ENCODE measurements around the gene FBXL16. TPM values are rescaled to one million over a fixed set of nuclear protein-coding genes. Genes with fewer than 3 reads are reported as not detected.
A peak's percentile ranks its signal among the peaks of the same experiment; 100 is the strongest.

Gene FBXL16
- polyA plus RNA-seq, 4 donors: 0.79 to 1.8 (median 1.2) TPM

DNA sequence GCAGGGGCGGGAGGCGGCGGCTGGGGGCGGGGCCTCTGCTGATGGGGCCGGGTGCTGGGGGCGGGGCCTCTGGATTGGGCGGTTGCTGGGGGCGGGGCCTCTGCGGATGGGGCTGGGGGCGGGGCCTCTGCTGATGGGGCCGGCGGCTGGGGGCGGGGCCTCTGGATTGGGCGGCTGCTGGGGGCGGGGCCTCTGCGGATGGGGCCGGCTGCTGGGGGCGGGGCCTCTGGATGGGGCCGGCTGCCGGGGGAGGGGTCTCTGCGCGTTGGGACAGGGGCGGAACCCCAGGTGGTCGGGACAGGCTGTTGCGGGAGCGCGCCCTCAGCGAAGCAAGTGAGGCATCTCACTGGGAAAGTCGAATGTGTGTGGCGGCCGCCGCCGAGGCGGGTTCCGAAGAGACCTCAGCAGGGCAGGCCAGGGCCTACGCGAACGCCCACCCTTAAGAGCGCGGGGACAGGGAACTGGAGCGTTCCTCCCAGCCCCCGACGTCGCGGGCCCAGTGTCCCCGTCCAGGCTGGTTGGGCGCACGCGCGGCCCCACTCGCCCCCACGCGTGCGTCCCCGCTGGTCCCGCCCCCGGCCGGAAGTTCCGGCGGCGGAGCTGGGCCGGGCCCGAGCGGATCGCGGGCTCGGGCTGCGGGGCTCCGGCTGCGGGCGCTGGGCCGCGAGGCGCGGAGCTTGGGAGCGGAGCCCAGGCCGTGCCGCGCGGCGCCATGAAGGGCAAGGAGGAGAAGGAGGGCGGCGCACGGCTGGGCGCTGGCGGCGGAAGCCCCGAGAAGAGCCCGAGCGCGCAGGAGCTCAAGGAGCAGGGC lies 25.6 kb downstream of the FBXL16 start, which contains the start of gene STUB1:
TSS of gene STUB1 (plus strand) at position 597 of the 811 bp plus-strand sequence. CDS start at position 713, 116 bp downstream.
- peak in 3 of 4 donors; percentile 57 to 68 (median 65) for DNase-seq (ENCODE audit: low read depth in 4 of 4, low spot score in 3 of 4)

DNA sequence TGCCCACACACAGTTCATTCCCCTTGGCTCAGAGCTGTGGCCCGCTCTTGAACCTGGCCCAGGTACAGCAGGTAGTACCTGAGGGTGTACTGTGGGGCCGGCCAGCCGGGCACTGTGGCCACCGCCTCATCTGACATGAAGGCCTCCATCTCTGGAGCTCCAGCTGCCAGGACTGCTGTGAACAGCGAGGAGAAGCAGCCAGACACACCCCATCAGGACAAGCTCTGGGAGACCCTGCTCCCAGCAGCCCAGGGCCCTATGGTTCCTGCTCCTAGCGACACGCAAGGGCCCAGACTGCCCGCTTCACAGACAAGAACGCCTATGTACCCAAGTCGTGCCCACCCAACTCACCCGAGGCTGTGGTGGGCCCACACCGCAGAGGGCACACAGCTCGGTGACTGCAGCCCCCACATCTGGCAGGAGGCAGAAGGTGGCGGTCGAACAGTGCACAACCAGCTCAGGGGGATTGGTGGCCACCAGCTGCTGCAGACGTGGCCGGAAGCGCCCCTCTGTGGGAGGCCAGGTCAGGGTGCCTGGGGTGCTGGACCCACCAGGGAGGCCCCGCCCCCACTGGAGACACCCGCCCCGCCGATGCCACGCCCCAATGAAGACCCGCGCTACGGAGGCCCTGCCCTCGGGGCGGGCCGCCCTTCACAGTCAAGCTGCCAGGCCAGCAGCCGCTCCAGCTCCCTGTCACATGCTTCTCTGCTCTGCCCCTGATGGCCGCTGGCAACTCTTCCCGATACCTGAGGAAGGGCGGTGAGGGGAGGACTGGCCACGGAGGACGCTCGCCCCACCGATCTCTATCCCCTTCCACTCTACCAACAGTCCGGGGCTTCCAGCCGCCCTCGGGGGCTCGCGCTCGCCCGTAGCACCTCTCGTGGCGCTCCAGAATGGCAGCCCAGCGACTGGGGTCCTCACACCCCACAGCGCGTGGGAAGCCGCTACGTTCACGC lies 26.5 kb downstream of the FBXL16 start:
- peak in 1 of 4 donors; percentile 46 for DNase-seq (ENCODE audit: low read depth in 4 of 4, low spot score in 3 of 4)

DNA sequence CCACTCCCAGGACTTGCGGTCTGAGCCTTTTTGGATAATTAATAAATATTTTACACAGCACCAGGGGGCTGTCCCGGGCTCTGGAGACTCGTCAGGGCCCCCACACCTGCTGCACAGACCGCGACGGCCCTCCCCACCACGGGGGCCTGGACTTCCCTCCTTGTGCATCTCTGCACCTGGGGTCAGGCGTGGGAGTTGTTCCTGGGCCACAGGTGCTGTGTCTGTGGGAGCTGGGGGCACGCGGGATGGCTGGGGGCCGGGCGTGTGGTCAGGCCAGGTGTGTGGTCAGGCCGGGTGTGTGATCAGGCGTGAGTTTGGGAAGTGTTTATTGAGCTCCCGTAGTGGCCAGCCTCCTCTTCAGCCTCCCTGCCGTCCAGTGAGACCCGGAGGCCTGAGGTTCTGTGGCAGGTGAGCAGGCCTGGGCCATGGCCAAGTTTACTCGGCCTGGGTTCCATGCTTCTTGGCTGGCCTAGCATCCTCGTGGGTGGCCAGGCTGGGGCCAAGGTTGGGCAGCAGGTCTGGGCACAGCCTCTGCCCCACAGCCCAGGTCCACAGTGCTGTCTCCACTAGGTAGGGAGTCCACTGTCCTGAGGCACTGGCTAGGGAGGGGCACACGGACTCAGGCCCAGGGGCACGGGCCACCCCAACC lies 27.3 kb downstream of the FBXL16 start:
- DNase-seq (ENCODE audit: low read depth in 4 of 4, low spot score in 3 of 4): no peak

DNA sequence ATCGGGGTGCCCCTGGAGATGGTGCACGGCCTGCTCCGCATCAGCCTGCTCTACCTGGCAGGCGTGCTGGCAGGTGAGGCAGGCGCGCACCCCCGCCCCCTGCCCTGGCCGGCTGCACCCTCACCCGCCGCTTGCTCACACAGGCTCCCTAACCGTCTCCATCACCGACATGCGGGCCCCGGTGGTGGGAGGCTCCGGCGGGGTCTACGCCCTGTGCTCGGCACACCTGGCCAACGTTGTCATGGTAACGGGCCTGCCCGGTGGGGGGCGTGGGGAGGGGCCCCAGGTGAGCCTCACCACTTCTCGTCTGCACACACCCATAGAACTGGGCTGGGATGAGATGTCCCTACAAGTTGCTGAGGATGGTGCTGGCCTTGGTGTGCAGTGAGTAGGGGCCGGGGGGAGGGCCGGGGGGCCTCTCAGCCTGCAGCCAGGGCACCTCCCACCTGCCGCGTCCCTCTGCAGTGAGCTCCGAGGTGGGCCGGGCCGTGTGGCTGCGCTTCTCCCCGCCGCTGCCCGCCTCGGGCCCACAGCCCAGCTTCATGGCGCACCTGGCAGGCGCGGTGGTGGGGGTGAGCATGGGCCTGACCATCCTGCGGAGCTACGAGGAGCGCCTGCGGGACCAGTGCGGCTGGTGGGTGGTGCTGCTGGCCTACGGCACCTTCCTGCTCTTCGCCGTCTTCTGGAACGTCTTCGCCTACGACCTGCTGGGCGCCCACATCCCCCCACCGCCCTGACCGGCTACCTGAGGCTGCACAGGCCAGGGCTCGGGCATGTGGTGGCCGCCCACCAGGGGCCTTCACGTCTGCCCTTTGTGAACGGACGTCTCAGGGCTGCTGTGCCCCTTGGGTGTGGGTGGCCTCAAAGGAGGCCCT lies 28.0 kb downstream of the FBXL16 start:
- no peak for DNase-seq (ENCODE audit: low read depth in 4 of 4, low spot score in 3 of 4)

DNA sequence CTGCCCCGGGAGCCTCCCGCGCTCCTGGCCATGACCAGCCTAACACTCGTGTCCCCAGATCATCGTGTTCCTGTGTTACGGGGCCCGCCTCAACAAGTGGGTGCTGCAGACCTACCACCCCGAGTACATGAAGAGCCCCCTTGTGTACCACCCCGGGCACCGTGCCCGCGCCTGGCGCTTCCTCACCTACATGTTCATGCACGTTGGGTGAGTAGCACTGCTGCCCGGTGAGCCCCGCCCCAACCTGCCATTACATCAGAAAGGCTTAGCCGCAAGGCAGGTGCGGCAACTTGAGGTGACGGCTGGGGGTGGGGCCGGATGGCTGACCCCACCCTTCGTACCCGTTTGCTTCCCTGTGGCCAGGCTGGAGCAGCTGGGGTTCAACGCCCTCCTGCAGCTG lies 28.7 kb downstream of the FBXL16 start:
- DNase-seq (ENCODE audit: low read depth in 4 of 4, low spot score in 3 of 4): no peak

DNA sequence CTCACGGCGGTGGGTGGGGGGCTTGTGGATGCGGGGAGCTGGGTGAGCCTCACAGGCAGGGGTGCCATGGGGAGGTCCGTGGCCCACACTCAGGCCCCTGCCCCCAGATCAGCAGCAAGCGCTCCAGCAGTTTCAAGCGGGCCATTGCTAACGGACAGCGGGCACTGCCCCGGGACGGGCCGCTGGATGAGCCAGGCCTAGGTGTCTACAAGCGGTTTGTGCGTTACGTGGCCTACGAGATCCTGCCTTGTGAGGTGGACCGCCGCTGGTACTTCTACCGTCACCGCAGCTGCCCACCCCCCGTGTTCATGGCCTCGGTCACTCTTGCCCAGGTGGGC lies 29.1 kb downstream of the FBXL16 start:
- DNase-seq (ENCODE audit: low read depth in 4 of 4, low spot score in 3 of 4): no peak

DNA sequence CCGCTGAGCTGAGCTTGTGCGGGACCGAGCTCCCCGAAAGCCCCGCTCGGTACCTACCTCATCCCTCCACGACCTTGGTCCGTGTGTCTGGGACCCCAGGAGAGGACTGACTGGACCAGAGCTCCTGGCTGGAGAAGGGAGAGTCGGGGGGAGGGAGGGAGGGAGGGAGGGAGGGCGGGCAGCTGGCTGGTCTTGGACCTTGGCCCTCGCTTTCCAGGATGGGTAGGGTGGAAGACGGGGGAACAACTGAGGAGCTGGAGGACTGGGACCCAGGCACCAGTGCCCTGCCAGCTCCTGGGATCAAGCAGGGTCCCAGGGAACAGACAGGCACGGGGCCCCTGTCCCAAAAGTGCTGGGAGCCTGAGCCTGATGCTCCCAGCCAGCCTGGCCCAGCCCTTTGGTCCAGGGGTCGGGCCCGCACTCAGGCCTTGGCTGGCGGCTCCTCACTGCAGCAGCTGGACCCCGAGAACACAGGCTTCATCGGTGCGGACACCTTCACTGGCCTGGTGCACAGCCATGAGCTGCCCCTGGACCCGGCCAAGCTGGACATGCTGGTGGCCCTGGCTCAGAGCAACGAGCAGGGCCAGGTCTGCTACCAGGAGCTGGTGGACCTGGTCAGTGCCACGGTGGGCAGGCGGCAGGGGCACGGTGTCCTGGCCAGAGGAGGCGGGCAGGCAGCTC lies 29.6 kb downstream of the FBXL16 start:
- no peak for DNase-seq (ENCODE audit: low read depth in 4 of 4, low spot score in 3 of 4)

DNA sequence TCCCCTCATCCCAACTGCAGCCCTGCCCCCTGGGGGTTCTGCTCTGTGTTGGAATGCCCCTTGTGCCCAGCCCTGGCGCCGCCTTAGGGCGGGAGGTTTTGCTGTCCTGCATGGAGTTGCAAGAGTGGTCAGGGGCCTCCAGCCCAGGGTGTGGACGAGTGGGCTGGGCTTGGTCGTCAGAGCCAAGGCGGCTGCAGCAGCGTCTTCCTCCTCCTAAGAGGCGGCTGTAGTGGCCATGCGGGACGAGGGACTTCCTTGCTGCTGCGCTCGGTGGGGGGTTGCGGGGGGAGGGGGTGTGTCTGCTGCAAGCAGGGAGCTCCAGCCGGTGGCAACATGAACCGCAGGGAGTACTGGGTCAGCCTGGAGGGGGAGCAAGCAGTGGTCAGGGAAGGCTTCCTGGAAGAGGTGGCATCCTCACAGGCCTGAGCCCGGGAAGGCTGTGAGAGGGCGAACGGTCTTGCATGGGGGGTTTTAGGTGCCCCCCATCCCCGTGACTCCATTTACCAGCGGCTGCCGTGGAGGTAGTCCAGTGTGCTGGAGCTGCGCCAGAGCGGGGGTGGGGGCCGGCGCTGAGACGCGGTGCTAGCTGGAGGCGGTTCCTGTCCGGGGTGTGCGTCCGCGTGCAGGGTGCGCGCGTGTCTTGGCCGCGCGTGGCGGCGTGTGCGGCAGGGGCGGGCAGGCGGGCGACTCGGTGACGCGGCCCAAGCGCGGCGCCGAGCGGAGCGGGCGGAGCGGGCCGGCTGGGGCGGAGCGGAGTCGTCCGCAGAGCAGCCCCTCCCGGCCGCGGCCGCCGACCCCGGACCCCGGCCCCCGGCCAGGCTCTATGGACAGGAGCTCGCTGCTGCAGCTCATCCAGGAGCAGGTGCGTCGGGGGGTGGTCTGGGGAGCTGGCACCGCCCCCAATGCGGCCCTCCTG lies 30.4 kb downstream of the FBXL16 start, which contains the start of gene RHBDL1:
TSS of gene RHBDL1 (plus strand) at position 704 of the 916 bp plus-strand sequence. CDS start at position 824, 120 bp downstream.
- DNase-seq (ENCODE audit: low read depth in 4 of 4, low spot score in 3 of 4): no peak

DNA sequence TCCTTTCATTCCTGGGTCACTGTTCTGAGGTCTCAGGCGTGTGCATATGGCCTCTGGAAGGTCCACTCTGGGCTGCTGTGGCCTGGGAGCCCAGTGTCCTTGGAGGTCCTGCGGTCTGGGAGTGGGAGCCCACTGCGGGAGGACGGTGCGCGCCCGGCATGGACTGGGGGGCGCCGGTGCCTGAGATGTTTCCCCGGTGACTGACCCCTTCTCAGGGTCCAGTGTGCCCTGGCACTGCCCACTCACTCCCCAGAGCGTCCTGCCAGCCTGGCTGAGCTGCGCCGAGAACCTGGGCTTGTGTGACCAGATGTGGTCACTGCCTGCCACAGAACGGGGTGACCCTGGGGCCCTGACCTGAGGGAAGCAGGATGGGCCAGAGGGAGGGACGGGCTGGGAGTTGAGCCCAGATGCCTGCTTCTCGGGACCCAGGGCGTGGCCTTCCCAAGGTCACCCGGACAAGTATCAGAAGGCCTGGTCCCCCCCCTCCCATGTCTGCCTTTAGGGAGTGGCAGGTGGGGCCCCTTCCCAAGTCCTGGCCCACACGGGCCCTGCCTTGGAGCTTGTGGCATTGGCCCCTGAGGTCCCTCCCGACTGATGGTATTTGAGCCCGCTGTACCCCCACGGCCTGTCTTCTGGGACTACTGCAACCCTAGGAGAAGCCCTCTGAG lies 31.3 kb downstream of the FBXL16 start:
- no peak for DNase-seq (ENCODE audit: low read depth in 4 of 4, low spot score in 3 of 4)

DNA sequence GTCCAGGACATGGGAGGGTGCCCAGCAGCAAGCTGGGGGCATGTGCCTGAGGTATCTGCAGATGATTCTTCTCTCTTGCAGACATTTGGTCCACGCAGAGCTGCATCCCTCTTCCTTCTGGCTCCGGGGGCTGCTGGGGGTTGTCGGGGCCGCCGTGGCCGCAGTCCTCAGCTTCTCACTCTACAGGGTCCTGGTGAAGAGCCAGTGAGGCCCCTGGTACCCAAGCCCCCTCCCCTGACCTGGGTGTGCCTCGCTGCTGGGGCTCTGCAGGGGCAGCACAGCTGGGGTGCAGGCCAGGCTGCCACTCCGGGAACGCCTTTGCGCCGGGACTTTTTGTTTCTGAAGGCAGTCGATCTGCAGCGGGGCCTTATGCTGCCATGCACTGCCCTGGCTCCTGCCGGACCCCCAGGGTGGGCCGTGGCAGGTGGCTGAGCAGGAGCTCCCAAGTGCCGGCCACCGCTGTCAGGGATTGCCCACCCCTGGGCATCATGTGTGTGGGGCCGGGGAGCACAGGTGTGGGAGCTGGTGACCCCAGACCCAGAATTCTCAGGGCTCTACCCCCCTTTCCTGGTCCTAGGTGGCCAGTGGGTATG lies 32.1 kb downstream of the FBXL16 start:
- no peak for DNase-seq (ENCODE audit: low read depth in 4 of 4, low spot score in 3 of 4)

DNA sequence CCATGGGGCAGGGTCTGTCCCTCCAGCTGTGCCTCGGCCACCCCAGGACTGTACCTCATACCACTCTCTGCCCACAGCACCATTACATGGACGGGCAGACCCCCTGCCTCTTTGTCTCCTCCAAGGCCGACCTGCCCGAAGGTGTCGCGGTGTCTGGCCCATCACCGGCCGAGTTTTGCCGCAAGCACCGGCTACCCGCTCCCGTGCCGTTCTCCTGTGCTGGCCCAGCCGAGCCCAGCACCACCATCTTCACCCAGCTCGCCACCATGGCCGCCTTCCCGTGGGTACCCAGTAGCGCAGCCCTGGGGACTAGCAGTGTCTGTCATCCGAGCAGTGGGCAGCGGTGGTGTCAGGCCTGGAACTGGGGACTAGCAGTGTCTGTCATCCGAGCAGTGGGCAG lies 32.8 kb downstream of the FBXL16 start:
- no peak for DNase-seq (ENCODE audit: low read depth in 4 of 4, low spot score in 3 of 4)

DNA sequence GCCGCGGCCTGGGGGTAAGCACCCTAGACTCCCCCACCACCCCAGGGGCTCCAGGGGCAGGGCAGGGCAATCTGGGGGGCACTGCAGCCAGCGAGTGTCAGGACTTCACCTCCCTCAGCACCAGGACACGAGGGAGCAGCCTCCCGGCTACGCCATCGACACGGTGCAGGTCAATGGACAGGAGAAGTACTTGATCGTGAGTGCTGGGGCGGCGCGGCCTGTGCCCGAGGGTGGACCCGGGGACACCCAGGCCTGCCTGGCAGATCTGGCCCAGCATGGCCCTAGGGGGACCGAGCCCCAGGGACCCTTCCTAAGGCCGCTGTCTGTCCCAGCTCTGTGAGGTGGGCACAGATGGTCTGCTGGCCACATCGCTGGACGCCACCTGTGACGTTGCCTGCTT lies 33.2 kb downstream of the FBXL16 start:
- no peak for DNase-seq (ENCODE audit: low read depth in 4 of 4, low spot score in 3 of 4)

DNA sequence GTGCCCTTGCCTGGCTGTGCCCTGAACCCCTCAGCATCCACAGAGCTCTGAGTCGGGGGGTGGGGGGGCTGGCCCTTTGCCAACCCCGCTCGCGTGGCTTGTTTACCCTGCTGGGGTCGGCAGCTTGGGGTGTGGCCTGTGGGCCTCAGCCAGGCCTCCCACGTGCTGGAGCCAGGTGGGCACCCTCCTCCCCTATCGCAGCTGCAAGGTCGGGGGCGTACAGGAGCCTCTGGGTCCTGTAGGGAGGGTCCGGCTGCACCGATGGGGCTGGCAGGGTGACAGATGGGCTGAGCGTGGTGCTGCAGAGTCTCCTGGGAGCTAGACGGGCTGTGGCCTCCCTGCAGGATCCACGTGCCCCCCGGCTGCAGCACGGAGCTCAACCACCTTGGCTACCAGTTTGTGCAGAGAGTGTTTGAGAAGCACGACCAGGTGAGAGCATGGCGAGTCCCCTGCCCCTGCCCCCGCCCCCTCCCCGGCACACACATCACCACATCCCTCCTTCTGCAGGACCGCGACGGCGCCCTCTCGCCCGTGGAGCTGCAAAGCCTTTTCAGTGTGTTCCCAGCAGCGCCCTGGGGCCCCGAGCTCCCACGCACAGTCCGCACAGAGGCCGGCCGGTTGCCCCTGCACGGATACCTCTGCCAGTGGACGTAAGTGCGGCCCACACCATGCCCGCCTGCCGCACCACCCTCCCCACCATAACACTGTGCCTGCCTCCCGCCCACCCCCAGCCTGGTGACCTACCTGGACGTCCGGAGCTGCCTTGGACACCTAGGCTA lies 34.1 kb downstream of the FBXL16 start:
- no peak for DNase-seq (ENCODE audit: low read depth in 4 of 4, low spot score in 3 of 4)

DNA sequence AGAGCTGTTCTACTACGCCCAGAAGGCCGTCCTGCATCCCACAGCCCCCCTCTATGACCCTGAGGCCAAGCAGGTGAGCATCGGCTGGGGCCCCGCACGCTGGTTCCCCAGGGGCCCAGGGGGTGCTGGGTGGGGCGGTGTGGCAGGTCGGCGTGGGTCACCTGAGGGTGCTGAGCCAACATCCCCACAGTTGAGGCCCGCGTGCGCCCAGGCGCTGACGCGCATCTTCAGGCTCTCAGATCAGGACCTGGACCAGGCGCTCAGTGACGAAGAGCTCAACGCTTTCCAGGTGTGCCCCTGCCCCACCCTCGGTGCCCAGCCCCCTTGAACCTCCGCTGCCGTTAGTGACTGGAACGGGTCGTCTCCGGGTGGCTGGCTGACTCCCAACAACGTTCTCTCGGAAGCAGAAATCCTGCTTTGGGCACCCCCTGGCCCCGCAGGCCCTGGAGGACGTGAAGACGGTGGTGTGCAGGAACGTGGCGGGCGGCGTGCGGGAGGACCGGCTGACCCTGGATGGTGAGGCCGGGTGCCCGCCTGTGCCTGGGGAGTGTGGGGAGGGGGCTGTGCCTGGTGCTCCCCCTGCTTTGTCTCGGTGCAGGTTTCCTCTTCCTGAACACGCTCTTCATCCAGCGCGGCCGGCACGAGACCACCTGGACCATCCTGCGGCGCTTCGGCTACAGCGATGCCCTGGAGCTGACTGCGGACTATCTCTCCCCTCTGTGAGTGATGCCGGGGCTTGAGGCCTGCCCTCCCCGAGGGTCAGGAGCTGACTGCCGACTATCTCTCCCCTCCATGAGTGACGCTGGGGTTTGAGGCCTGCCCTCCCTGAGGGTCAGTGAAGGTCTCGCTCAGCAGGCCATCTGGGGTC lies 34.9 kb downstream of the FBXL16 start:
- no peak for DNase-seq (ENCODE audit: low read depth in 4 of 4, low spot score in 3 of 4)

DNA sequence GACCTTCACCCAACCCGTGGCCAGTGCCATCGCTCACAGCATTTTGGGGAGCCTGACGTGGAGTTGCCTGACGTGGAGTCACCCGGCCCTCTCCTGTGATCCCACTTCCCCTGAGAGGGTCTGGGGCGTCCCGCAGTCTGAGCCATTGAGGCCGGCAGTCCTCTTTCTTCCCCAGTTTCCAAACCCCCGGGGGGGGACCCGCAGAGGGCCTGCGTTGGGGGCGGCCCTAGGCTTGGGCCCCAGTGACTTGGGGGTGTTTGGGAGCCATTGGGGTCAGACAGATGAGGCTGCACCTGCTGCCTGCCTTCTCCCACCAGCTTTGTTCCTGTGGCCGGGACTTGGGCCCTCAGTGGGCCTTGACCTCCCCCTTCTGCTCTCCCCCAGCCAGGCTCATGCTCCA lies 35.9 kb downstream of the FBXL16 start:
- DNase-seq (ENCODE audit: low read depth in 4 of 4, low spot score in 3 of 4): no peak

Measured in right renal pelvis (tissue), 4 donors.